ENCODE results near the gene HSPB2. TPM values are rescaled to one million over a fixed set of nuclear protein-coding genes. Genes with fewer than 3 reads are reported as not detected.

Gene HSPB2
- total RNA-seq, 1 donor from 2014 or later: not detected

- DNase-seq (ENCODE audit: extremely low spot score, unreplicated experiment): no peak
- H3K27me3 Mint-ChIP-seq (ENCODE audit: unreplicated experiment): no peaks in the 10 kb centered on the region
- TF ChIP-seq CTCF (IDR thresholded peaks at IDR 0.05): no peak
- H3K9me3 Mint-ChIP-seq (ENCODE audit: unreplicated experiment): no peaks in the 10 kb centered on the region
- peaks cover 15% of the 10 kb centered on the region for H3K4me1 Mint-ChIP-seq (ENCODE audit: unreplicated experiment)
- no peaks in the 10 kb centered on the region for H3K36me3 Mint-ChIP-seq (ENCODE audit: unreplicated experiment)
- H3K27ac Mint-ChIP-seq (ENCODE audit: unreplicated experiment): no peak overlapping the region
- H3K4me3 Mint-ChIP-seq (ENCODE audit: unreplicated experiment): no peak overlapping the region
Observed at GRCh38 chr11:111949519-111950426, 37.2 kb downstream of the HSPB2 start.

DNA sequence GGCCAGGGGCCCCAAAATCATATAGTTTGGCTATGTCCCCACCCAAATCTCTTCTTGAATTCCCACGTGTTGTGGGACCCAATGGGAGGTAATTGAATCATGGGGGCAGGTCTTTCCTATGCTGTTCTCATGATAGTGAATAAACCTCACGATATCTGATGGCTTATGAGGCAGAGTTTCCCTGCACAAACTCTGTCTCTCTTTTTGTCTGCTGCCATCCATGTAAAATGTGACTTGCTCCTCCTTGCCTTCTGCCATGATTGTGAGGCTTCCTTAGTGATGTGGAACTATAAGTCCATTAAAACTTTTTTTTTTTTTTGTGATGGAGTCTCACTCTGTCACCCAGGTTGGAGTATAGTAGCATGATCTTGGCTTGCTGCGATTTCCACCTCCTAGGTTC is 39.0 kb downstream of the HSPB2 start:
- no peak overlapping the region for H3K4me3 Mint-ChIP-seq (ENCODE audit: unreplicated experiment)
- H3K4me1 Mint-ChIP-seq (ENCODE audit: unreplicated experiment): peaks cover 6% of the 10 kb centered on the region
- no peak for TF ChIP-seq CTCF (IDR thresholded peaks at IDR 0.05)
- H3K36me3 Mint-ChIP-seq (ENCODE audit: unreplicated experiment): no peaks in the 10 kb centered on the region
- no peak for DNase-seq (ENCODE audit: extremely low spot score, unreplicated experiment)
- H3K9me3 Mint-ChIP-seq (ENCODE audit: unreplicated experiment): no peaks in the 10 kb centered on the region
- H3K27ac Mint-ChIP-seq (ENCODE audit: unreplicated experiment): no peak overlapping the region
- H3K27me3 Mint-ChIP-seq (ENCODE audit: unreplicated experiment): no peaks in the 10 kb centered on the region

DNA sequence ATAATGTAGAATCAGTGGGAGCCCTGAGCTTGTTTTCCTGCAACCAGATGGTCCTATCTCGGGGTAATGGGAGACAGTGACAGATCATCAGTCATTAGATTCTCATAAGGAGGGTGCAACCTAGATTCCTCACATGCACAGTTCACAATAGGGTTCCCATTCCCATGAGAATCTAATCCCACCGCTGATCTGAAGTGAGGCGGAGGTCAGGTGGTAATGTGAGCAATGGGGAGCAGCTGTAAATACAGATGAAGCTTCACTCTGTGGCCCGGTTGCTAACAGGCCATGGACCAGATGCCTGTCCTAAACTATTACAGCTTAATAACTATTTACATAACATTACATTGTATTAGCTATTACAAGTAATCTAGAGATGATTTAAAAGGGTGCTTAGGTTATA is 41.6 kb downstream of the HSPB2 start:
- Mint-ChIP-seq H3K36me3 (ENCODE audit: unreplicated experiment) (no peaks in the 10 kb centered on the region), H3K9me3 (ENCODE audit: unreplicated experiment) (no peaks in the 10 kb centered on the region), H3K27me3 (ENCODE audit: unreplicated experiment) (no peaks in the 10 kb centered on the region), H3K27ac (ENCODE audit: unreplicated experiment) (no peak overlapping the region), H3K4me3 (ENCODE audit: unreplicated experiment) (no peak overlapping the region), H3K4me1 (ENCODE audit: unreplicated experiment) (no peaks in the 10 kb centered on the region)
- no peak for TF ChIP-seq CTCF (IDR thresholded peaks at IDR 0.05)
- DNase-seq (ENCODE audit: extremely low spot score, unreplicated experiment): no peak

GRCh38 chr11:111957663-111958444 is 45.3 kb downstream of the HSPB2 start:
- Mint-ChIP-seq H3K4me3 (ENCODE audit: unreplicated experiment) (no peak overlapping the region), H3K27me3 (ENCODE audit: unreplicated experiment) (no peaks in the 10 kb centered on the region), H3K27ac (ENCODE audit: unreplicated experiment) (no peak overlapping the region), H3K4me1 (ENCODE audit: unreplicated experiment) (no peaks in the 10 kb centered on the region), H3K9me3 (ENCODE audit: unreplicated experiment) (no peaks in the 10 kb centered on the region), H3K36me3 (ENCODE audit: unreplicated experiment) (no peaks in the 10 kb centered on the region)
- no peak for TF ChIP-seq CTCF (IDR thresholded peaks at IDR 0.05)
- DNase-seq (ENCODE audit: extremely low spot score, unreplicated experiment): no peak

- H3K4me1 Mint-ChIP-seq (ENCODE audit: unreplicated experiment): no peaks in the 10 kb centered on the region
- TF ChIP-seq CTCF (IDR thresholded peaks at IDR 0.05): no peak
- no peak overlapping the region for H3K4me3 Mint-ChIP-seq (ENCODE audit: unreplicated experiment)
- no peaks in the 10 kb centered on the region for H3K27me3 Mint-ChIP-seq (ENCODE audit: unreplicated experiment)
- no peaks in the 10 kb centered on the region for H3K36me3 Mint-ChIP-seq (ENCODE audit: unreplicated experiment)
- DNase-seq (ENCODE audit: extremely low spot score, unreplicated experiment): no peak
- no peak overlapping the region for H3K27ac Mint-ChIP-seq (ENCODE audit: unreplicated experiment)
- no peaks in the 10 kb centered on the region for H3K9me3 Mint-ChIP-seq (ENCODE audit: unreplicated experiment)
Observed at GRCh38 chr11:111960916-111961315, 48.4 kb downstream of the HSPB2 start.

Data from osteocyte (in vitro differentiated cells).